ENCODE results near the gene STAT3. TPM values are rescaled to one million over a fixed set of nuclear protein-coding genes. Genes with fewer than 3 reads are reported as not detected.

STAT3 gene
- total and polyA plus RNA-seq, 2 of the 13 experiments (the other 11 are each of a cell fraction or from before 2014, with no cell fraction given), result 61.8 to 62.4 TPM

- TF ChIP-seq, protein P1, sequence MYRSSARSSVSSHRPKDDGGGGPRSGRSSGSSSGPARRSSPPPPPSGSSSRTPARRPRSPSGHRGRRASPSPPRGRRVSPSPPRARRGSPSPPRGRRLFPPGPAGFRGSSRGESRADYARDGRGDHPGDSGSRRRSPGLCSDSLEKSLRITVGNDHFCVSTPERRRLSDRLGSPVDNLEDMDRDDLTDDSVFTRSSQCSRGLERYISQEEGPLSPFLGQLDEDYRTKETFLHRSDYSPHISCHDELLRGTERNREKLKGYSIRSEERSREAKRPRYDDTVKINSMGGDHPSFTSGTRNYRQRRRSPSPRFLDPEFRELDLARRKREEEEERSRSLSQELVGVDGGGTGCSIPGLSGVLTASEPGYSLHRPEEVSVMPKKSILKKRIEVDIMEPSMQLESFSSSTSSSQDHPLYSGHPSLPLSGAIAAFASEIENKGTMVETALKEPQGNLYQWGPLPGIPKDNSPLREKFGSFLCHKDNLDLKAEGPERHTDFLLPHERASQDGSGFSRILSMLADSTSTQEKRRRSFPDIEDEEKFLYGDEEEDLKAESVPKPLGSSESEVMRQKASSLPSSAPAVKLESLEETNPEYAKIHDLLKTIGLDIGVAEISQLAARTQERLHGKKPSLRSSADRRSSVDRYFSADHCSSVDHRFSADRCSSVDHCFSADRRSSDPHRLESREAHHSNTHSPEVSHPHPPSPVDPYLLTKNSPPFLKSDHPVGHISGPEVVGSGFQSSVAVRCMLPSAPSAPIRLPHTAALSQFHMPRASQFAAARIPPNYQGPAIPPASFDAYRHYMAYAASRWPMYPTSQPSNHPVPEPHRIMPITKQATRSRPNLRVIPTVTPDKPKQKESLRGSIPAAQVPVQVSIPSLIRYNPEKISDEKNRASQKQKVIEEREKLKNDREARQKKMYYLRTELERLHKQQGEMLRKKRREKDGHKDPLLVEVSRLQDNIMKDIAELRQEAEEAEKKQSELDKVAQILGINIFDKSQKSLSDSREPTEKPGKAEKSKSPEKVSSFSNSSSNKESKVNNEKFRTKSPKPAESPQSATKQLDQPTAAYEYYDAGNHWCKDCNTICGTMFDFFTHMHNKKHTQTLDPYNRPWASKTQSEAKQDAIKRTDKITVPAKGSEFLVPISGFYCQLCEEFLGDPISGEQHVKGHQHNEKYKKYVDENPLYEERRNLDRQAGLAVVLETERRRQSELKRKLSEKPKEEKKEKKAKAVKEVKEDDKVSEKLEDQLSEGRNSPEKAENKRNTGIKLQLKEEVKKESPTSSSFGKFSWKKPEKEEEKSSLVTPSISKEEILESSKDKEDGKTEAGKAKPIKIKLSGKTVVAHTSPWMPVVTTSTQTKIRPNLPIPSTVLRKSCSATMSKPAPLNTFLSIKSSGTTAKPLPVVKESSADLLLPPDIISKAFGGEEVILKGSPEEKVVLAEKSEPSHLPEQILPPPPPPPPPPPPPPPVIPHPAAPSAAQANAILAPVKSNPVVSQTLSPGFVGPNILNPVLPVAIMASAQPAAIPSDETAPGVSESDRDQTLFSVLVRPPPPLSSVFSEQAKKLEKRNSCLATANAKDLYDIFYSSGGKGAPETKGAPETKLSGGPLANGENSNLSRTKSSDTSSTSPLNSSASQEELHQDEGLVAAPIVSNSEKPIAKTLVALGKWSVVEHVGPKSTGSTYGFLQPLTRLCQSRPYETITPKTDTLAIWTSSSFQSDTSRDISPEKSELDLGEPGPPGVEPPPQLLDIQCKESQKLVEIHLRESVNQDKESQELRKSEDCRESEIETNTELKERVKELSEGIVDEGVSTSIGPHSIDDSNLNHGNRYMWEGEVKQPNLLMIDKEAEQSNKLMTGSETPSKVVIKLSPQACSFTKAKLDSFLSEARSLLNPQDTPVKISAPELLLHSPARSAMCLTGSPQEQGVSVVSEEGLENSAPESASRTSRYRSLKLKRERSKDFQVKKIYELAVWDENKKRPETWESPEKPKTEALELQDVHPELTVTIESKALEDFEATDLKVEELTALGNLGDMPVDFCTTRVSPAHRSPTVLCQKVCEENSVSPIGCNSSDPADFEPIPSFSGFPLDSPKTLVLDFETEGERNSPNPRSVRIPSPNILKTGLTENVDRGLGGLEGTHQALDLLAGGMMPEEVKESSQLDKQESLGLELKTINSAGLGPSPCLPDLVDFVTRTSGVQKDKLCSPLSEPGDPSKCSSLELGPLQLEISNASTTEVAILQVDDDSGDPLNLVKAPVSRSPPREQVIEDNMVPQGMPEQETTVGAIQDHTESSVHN (CRISPR knock-in tag; IDR thresholded peaks at IDR 0.05), result peak; percentile 65
- peak; percentile 35 for TF ChIP-seq TBX2 (CRISPR knock-in tag; IDR thresholded peaks at IDR 0.05; ENCODE audit: borderline replicate concordance)
Measured at GRCh38 chr17:42422412-42422957, 34.2 kb upstream of the STAT3 start (continued).
